ENCODE measurements around the gene INSRR.

The INSRR gene

DNA sequence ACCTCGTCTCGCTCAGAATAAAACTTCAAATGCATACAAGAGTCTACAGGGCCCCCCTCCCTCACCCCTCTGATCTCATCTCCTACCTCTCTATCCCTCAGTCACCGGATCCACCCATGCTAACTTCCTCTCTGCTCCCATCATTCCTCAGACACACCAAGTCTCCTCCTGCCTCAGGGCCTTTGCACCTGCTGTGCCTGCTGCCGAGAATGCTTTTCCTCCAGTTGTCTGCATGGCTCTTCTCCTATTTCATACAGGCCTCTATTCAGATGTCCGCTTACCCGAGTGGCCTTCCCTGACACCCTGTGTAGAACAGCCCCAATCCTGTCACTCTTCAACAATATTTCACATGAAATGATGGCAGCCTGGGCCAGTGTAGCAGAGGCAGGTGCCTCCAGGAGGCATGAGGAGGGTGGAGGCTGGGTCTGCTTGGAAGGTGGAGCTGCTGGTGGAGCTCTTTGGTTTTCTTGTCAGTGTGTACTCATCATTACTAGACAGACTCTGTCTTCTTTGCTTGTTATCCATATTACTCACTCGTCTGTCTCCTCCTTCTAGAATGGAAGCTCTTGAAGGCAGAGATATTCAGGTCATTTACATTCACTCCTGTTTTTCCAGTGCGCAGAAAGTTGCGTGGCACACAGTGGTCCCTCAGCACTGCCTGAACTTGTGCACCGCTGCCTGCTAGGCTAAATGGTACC lies 46.5 kb downstream of the INSRR start:
- H3K4me1 ChIP-seq (ENCODE audit: control insufficient read depth, insufficient read depth, low read length, poor library complexity, severe bottlenecking): peaks cover 31% of the 10 kb centered on the region
- no peak overlapping the region for H3K4me3 ChIP-seq (ENCODE audit: extremely low read depth, insufficient read depth, low read length, poor library complexity, severe bottlenecking)
- no peak overlapping the region for H3K27ac ChIP-seq (ENCODE audit: low read depth, low read length, severe bottlenecking)
- WGBS, 2 experiments (ENCODE audit: insufficient coverage in 2 of 2): 93 to 96% methylated on average over 8 to 10 of the region's 10 CpGs
- no peaks in the 10 kb centered on the region for H3K9me3 ChIP-seq (ENCODE audit: control insufficient read depth, low read length)
- H3K36me3 ChIP-seq (ENCODE audit: control insufficient read depth, insufficient read depth, low read length): peaks cover 2% of the 10 kb centered on the region

DNA sequence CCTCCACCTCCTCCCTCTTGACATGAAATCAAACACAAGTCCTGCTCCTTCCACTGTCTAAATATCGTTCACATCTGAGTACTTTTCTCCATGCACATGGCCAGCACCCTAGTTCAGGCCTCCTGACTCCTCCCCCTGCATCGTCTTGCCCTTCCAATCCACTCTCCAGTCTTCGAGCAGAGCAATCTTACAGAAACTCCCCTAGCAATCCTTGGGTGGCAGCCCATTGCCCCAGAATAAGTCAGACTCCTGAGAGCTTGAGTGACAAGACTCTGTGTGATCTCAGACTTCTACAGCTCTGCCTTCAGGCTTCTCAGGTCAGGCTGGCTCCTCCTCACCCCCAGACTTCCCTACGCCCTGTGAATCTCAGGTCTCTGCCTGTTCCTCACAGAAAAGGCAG lies 47.7 kb downstream of the INSRR start:
- Histone ChIP-seq H3K27ac (ENCODE audit: low read depth, low read length, severe bottlenecking) (no peak overlapping the region), H3K4me3 (ENCODE audit: extremely low read depth, insufficient read depth, low read length, poor library complexity, severe bottlenecking) (no peak overlapping the region), H3K36me3 (ENCODE audit: control insufficient read depth, insufficient read depth, low read length) (peaks cover 4% of the 10 kb centered on the region), H3K4me1 (ENCODE audit: control insufficient read depth, insufficient read depth, low read length, poor library complexity, severe bottlenecking) (peaks cover 26% of the 10 kb centered on the region), H3K9me3 (ENCODE audit: control insufficient read depth, low read length) (no peaks in the 10 kb centered on the region)
- 76 to 89% methylated on average over 2 to 4 of the region's 4 CpGs for WGBS, 2 experiments (ENCODE audit: insufficient coverage in 2 of 2)

DNA sequence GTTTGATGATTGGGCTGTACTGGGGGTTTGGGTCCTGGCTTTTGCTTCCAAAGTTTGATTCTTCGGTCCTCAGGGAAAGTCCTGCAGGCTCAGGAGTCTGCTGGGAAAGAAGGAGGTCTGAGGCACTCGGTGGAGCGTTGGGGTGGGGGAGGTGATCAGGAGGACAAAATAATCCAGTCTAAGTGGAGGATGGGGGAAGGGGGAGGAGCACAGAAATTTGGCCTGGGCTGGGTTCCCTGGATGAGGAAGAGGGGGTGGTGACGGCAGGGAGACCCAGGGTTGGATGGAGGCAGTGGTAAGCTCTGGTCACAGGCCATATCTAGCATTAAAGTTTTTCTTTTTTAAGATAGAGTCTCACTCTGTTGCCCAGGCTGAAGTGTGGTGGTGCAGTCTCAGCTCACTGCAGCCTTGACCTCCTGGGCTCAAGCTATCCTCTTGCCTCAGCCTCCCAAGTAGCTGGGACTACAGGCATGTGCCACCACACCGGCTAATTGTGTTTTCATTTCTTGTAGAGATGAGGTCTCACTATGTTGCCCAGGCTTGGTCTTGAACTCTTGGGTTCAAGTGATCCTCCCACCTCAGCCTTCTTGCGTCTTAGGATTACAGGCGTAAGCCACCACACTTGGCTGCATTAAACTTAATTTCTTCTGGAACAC lies 49.1 kb downstream of the INSRR start:
- Histone ChIP-seq H3K9me3 (ENCODE audit: control insufficient read depth, low read length) (no peaks in the 10 kb centered on the region), H3K27ac (ENCODE audit: low read depth, low read length, severe bottlenecking) (no peak overlapping the region)
- 87 to 97% methylated on average over 4 to 6 of the region's 7 CpGs for WGBS, 2 experiments (ENCODE audit: insufficient coverage in 2 of 2)

DNA sequence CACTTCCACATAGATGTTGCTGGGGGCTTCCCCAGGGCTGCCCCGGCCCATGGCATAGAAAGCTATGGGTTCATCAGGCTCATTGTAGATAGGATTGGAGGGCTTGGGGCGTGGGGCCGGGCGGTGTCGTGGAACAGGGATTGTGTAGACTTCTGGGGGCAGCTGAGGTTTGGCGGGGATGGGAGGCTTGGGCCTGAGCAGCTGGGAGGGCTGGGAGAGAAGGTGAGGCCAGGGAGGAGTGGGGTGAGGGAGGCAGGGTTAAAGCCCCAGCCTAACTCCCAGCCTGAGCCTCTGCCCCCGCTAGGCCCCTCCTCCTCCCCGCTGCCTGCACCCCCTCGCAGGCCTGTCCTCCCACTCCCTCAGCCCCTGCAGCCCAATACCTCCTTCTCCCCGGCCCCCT lies 49.6 kb downstream of the INSRR start:
- Histone ChIP-seq H3K4me1 (ENCODE audit: control insufficient read depth, insufficient read depth, low read length, poor library complexity, severe bottlenecking) (peaks cover 8% of the 10 kb centered on the region), H3K27ac (ENCODE audit: low read depth, low read length, severe bottlenecking) (no peak overlapping the region), H3K4me3 (ENCODE audit: extremely low read depth, insufficient read depth, low read length, poor library complexity, severe bottlenecking) (no peak overlapping the region), H3K36me3 (ENCODE audit: control insufficient read depth, insufficient read depth, low read length) (peaks cover 4% of the 10 kb centered on the region), H3K9me3 (ENCODE audit: control insufficient read depth, low read length) (no peaks in the 10 kb centered on the region)
- WGBS, 2 experiments (ENCODE audit: insufficient coverage in 2 of 2): 95 to 100% methylated on average over 5 to 9 of the region's 10 CpGs

More for the DNA sequence above, 49.1 kb downstream of the INSRR start:
- H3K36me3 ChIP-seq (ENCODE audit: control insufficient read depth, insufficient read depth, low read length): peaks cover 4% of the 10 kb centered on the region
- no peak overlapping the region for H3K4me3 ChIP-seq (ENCODE audit: extremely low read depth, insufficient read depth, low read length, poor library complexity, severe bottlenecking)
- H3K4me1 ChIP-seq (ENCODE audit: control insufficient read depth, insufficient read depth, low read length, poor library complexity, severe bottlenecking): peaks cover 13% of the 10 kb centered on the region

DNA sequence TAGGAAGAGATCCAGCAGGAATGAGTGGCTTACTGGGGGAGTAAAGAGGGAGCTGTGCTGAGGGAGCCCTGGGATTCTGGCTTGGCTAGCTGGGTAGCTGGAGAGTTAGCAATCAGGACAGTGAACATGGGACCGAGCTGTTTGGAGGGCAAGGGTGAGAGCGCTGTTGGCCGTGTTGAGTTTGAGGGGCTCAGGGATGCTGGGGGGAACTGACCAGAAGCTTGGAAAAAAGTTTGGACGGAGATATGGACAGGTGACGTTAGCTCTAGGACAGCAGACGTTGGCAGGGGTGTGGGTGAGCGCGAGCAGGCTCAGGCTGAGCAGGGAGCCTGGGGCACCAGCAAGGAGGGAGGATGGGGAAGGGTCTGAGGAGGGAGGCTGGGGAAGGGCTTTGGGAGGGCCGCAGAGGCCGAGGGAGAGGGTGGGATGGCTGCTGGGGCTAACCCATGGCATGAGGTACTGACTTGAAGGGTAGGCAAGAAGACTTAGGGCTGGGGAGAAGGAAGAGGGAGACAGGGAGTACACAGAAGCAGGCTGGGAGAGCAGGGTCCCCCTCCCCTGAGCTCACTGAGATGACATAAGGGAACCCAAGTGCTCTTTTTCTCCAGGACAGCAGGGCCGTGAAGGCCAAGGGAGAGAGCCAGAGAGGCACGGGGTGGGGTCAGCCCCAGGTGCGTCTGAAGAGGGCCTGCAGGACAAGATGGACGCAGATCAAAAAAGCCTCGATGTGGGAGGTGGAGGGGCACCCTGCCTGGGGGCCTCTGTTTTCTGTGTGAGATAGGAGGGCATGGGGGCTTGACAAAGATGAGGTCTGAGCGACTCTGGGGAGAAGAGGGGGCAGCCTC lies 50.5 kb downstream of the INSRR start:
- Histone ChIP-seq H3K4me1 (ENCODE audit: control insufficient read depth, insufficient read depth, low read length, poor library complexity, severe bottlenecking) (peaks cover 2% of the 10 kb centered on the region), H3K27ac (ENCODE audit: low read depth, low read length, severe bottlenecking) (no peak overlapping the region), H3K4me3 (ENCODE audit: extremely low read depth, insufficient read depth, low read length, poor library complexity, severe bottlenecking) (no peak overlapping the region), H3K36me3 (ENCODE audit: control insufficient read depth, insufficient read depth, low read length) (peaks cover 4% of the 10 kb centered on the region), H3K9me3 (ENCODE audit: control insufficient read depth, low read length) (no peaks in the 10 kb centered on the region)
- WGBS, 2 experiments (ENCODE audit: insufficient coverage in 2 of 2): 91 to 92% methylated on average over 15 of the region's 16 CpGs

DNA sequence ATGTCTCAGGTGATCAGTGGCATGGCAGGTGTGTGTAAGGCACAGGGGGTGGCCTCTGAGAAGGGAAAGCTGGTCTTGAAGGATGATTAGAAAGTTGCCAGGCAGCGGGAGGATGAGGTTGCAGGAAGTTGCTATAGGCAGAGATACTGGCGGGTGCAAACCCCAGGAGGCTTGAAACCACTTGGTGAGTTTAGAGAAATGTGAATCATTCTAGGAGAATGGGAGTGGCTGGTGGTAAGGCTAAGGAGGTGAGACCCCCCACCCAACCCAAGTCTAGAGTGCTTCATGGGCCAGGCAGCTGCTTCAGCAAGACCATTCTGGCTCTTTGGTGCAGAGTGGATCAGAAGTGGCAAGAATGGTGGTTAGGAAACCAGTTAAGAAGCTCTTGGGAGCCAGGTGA lies 51.3 kb downstream of the INSRR start:
- H3K4me3 ChIP-seq (ENCODE audit: extremely low read depth, insufficient read depth, low read length, poor library complexity, severe bottlenecking): no peak overlapping the region
- H3K9me3 ChIP-seq (ENCODE audit: control insufficient read depth, low read length): no peaks in the 10 kb centered on the region
- no peak overlapping the region for H3K27ac ChIP-seq (ENCODE audit: low read depth, low read length, severe bottlenecking)
- 86 to 100% methylated on average over 2 of the region's 2 CpGs for WGBS, 2 experiments (ENCODE audit: insufficient coverage in 2 of 2)
- H3K4me1 ChIP-seq (ENCODE audit: control insufficient read depth, insufficient read depth, low read length, poor library complexity, severe bottlenecking): no peaks in the 10 kb centered on the region
- peaks cover 4% of the 10 kb centered on the region for H3K36me3 ChIP-seq (ENCODE audit: control insufficient read depth, insufficient read depth, low read length)

DNA sequence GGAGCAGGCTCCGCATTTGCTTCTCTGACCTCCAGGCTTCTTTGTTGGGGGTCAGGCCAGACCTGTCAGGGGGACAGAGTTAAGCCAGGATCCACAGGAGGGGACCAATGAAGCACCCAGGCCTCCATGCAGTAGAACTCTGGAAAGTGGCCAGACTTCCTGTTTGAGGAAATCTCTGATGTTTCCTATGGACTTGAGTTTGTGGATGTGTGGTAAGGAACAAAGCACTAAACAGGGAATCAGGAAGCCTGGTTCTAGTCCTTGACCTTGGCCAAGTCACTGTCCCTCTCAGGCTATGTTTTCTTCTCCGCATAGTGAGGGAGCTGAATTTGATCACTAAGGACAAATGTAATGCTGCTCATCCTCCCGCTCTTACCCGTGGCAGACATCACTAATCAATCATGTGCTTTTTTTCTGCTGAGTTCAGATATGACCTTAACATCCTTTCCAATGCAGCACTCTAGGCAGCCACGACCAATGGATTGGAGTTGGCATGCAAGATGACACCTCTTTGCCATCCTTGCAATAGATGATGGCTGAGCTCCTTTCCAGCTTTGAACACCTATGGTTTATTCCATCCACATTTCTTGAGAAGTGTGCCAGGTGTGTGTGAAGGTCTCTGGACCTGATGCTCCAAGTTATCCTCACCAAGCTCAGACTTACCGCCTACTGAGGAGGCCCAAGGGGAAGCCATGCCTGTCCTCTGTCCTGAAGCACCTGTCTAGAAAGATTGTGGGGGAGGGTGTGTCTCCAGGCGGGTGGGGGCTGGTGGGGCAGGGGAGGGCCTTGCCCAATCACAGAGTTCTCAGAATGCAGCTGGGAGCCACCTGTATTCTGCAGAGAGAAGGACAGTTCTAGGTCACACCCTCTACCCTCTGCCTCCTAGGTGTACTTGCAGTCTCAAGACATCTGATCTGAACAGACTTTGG lies 52.1 kb downstream of the INSRR start:
- Histone ChIP-seq H3K9me3 (ENCODE audit: control insufficient read depth, low read length) (no peaks in the 10 kb centered on the region), H3K27ac (ENCODE audit: low read depth, low read length, severe bottlenecking) (no peak overlapping the region), H3K4me1 (ENCODE audit: control insufficient read depth, insufficient read depth, low read length, poor library complexity, severe bottlenecking) (peaks cover under 1% of the 10 kb centered on the region), H3K36me3 (ENCODE audit: control insufficient read depth, insufficient read depth, low read length) (peaks cover 8% of the 10 kb centered on the region), H3K4me3 (ENCODE audit: extremely low read depth, insufficient read depth, low read length, poor library complexity, severe bottlenecking) (no peak overlapping the region)
- WGBS, 2 experiments (ENCODE audit: insufficient coverage in 2 of 2): 92 to 96% methylated on average over 5 to 6 of the region's 7 CpGs

DNA sequence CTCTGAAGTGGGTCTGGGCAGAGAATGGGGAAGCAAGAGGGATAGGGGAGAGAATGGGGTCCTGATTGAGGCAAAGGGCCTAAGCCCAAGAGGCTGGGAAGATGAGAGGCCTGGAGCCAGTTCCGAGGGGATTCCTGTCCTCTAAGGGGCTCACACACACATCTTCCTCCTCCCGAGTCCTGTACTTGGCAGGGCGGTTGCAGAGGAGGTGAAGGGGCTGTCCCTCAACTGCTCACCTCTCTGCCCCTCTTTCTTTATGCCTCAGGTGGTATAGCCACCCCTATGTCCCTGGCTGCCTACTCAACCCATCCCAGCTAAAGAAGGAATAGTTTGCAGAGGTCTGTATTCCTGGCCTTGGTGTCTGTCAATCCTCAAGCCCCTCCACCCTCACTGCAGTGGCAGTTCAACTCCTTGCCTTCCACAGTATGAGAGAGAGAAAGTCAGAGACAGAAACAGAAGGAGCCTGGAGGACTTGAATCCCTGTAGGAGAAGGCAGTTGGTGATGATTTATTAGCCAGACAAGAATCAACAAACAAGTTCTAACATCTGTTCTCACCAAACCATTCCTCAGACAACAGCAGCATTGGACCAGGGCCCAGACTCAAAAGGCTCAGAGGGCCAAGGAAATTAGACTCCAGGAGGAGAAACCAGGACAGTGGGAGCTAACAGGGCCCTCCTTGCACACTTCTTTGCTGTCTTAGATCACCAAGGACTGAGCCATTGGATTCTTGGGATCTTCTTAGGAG lies 53.0 kb downstream of the INSRR start:
- Histone ChIP-seq H3K4me1 (ENCODE audit: control insufficient read depth, insufficient read depth, low read length, poor library complexity, severe bottlenecking) (peaks cover 8% of the 10 kb centered on the region), H3K4me3 (ENCODE audit: extremely low read depth, insufficient read depth, low read length, poor library complexity, severe bottlenecking) (no peak overlapping the region), H3K9me3 (ENCODE audit: control insufficient read depth, low read length) (no peaks in the 10 kb centered on the region), H3K36me3 (ENCODE audit: control insufficient read depth, insufficient read depth, low read length) (peaks cover 16% of the 10 kb centered on the region), H3K27ac (ENCODE audit: low read depth, low read length, severe bottlenecking) (peak overlapping the region; percentile 5)
- WGBS, 2 experiments (ENCODE audit: insufficient coverage in 2 of 2): 95 to 100% methylated on average over 1 to 3 of the region's 3 CpGs

DNA sequence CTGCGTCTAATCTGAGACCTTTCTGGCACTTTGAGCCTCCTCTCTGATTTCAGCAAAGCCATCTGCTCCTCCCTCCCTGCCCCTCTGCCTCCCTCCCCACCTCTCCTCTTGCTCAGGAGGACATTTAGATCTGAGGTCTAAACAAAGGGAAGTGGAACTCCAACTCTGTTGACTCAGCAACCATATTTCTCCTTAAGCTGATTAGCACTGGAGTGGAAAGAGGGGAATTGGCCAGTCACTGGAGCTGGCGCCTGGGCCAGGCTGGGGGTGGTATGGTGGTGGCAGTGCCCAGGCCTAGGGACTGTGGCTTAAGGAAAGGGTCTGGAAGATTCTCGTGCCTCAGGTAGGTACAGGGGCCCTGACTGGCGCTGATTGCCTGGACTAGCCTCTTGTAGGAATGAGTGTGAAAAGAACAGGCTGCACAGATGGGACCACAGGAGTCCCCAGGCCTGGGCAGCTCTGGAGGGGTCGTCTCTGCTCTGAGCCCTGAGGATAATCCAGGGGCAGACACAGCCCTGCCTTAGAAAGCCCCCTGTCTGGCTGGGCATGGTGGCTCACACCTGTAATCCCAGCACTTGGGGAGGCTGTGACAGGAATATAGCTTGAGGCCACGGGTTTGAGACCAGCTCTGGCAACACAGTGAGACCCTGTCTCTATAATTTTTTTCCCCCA lies 54.2 kb downstream of the INSRR start:
- H3K4me3 ChIP-seq (ENCODE audit: extremely low read depth, insufficient read depth, low read length, poor library complexity, severe bottlenecking): no peak overlapping the region
- H3K4me1 ChIP-seq (ENCODE audit: control insufficient read depth, insufficient read depth, low read length, poor library complexity, severe bottlenecking): peaks cover 10% of the 10 kb centered on the region
- WGBS, 2 experiments (ENCODE audit: insufficient coverage in 2 of 2): 68 to 98% methylated on average over 4 to 5 of the region's 6 CpGs
- H3K27ac ChIP-seq (ENCODE audit: low read depth, low read length, severe bottlenecking): no peak overlapping the region
- peaks cover 28% of the 10 kb centered on the region for H3K36me3 ChIP-seq (ENCODE audit: control insufficient read depth, insufficient read depth, low read length)
- H3K9me3 ChIP-seq (ENCODE audit: control insufficient read depth, low read length): no peaks in the 10 kb centered on the region
